ENCODE results near the gene KRT76. TPM values are rescaled to one million over a fixed set of nuclear protein-coding genes. Genes with fewer than 3 reads are reported as not detected.

The KRT76 gene
- total and polyA plus RNA-seq, 10 of the 15 experiments (the other 5 are each of a cell fraction or from before 2014, with no cell fraction given) = not detected

DNA sequence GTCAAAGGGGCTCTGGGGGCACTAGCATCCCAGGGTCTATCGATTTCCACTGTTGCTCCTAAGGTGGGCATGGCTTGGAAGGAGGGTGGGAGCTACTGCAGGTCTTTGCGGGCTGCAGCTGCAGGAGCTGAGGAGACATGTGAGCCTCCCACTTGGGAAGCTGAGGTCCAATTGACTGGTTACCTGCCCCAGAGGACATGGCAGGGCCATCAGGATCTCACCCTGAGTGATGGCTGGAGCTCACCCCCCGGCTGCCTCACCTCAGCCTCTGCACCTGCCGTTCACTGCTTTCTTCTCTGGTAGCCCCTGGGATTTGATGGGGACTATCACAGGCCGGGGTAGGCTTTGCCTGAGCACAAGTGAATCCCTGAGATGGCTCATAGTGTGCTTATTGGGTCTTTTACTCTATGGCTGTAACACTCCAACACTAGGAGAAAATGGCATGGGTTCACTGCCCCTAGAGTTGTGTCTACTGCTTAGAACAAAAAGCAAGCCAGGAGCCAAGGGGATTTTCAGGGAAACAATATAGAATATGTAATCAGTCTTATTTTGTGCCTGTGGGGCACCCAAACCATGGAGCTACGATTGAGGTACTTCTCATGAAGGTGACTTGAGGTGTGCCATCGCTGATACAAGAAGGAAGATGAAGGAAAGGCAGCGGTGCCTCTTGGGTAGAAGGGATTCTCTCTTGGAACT lies 40.0 kb upstream of the KRT76 start:
- Histone ChIP-seq H3K9ac (ENCODE audit: control insufficient read depth, insufficient read depth, low read length) (no peak overlapping the region), H3K36me3 (ENCODE audit: control insufficient read depth in 2 of 2, insufficient read depth in 2 of 2, low read length in 1 of 2) (no peaks in the 10 kb centered on the region), H3K4me1 (ENCODE audit: control insufficient read depth, insufficient read depth, low read length) (no peaks in the 10 kb centered on the region), H3K4me3 (no peak overlapping the region), H3K79me2 (ENCODE audit: control insufficient read depth, insufficient read depth, low read length) (no peaks in the 10 kb centered on the region), H3K27ac (ENCODE audit: control insufficient read depth, insufficient read depth) (no peak overlapping the region), H3K4me2 (ENCODE audit: control insufficient read depth, insufficient read depth) (no peak overlapping the region), H2AFZ (ENCODE audit: control insufficient read depth, low read depth, low read length) (no peak overlapping the region), H3K27me3 (replicated peaks in 1 of 2; ENCODE audit: control insufficient read depth in 2 of 2, insufficient read depth in 2 of 2, low read length in 1 of 2) (peaks cover 0 to 7% of the 10 kb centered on the region in 2 experiments; a peak in 1 of 4 replicates), H4K20me1 (ENCODE audit: control insufficient read depth, insufficient read depth) (no peaks in the 10 kb centered on the region; the same call in 1 of the 2 replicates), H3K9me3 (replicated peaks; ENCODE audit: control insufficient read depth, insufficient read depth, low read length) (no peaks in the 10 kb centered on the region)
- WGBS (ENCODE audit: insufficient coverage, insufficient replicate concordance, low lambda C conversion rate, missing lambda C conversion rate) = 26% methylated on average over 8 of the region's 8 CpGs
- ATAC-seq (no peak), FAIRE-seq (no peak), DNase-seq (ENCODE audit: low read depth, low spot score) (no peak)
- BruUV-seq (replicated peaks) = no TSS peak
- RAD21 ChIA-PET (ENCODE audit: unreplicated experiment) = no interaction called here
- TF ChIP-seq, protein P1, sequence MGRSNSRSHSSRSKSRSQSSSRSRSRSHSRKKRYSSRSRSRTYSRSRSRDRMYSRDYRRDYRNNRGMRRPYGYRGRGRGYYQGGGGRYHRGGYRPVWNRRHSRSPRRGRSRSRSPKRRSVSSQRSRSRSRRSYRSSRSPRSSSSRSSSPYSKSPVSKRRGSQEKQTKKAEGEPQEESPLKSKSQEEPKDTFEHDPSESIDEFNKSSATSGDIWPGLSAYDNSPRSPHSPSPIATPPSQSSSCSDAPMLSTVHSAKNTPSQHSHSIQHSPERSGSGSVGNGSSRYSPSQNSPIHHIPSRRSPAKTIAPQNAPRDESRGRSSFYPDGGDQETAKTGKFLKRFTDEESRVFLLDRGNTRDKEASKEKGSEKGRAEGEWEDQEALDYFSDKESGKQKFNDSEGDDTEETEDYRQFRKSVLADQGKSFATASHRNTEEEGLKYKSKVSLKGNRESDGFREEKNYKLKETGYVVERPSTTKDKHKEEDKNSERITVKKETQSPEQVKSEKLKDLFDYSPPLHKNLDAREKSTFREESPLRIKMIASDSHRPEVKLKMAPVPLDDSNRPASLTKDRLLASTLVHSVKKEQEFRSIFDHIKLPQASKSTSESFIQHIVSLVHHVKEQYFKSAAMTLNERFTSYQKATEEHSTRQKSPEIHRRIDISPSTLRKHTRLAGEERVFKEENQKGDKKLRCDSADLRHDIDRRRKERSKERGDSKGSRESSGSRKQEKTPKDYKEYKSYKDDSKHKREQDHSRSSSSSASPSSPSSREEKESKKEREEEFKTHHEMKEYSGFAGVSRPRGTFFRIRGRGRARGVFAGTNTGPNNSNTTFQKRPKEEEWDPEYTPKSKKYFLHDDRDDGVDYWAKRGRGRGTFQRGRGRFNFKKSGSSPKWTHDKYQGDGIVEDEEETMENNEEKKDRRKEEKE (IDR thresholded peaks at IDR 0.05) = no peak
- TF ChIP-seq IKZF1 (conservative IDR thresholded peaks at IDR 0.05) = no peak
- TF ChIP-seq, protein P2, sequence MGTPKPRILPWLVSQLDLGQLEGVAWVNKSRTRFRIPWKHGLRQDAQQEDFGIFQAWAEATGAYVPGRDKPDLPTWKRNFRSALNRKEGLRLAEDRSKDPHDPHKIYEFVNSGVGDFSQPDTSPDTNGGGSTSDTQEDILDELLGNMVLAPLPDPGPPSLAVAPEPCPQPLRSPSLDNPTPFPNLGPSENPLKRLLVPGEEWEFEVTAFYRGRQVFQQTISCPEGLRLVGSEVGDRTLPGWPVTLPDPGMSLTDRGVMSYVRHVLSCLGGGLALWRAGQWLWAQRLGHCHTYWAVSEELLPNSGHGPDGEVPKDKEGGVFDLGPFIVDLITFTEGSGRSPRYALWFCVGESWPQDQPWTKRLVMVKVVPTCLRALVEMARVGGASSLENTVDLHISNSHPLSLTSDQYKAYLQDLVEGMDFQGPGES (IDR thresholded peaks at IDR 0.05) = no peak
- no peak for TF ChIP-seq SP1 (IDR thresholded peaks at IDR 0.05; ENCODE audit: low read depth, low read length)
- TF ChIP-seq ZBTB11 (CRISPR knock-in tag; IDR thresholded peaks at IDR 0.05) = no peak
- TF ChIP-seq EP300 (IDR thresholded peaks at IDR 0.05; ENCODE audit: borderline replicate concordance in 1 of 2, control insufficient read depth in 1 of 2, low read depth in 2 of 2, low read length in 2 of 2) = no peak
- no peak for TF ChIP-seq CHD4 (IDR thresholded peaks at IDR 0.05)
- no peak for TF ChIP-seq FOXM1 (IDR thresholded peaks at IDR 0.05; ENCODE audit: low read depth, low read length)
- no peak for TF ChIP-seq JUNB (IDR thresholded peaks at IDR 0.05)
- TF ChIP-seq PML (IDR thresholded peaks at IDR 0.05; ENCODE audit: low read length) = no peak
- TF ChIP-seq KDM1A (IDR thresholded peaks at IDR 0.05; ENCODE audit: borderline replicate concordance) = no peak
- TF ChIP-seq SREBF1 (IDR thresholded peaks at IDR 0.05; ENCODE audit: low read length) = no peak
- intact Hi-C loops (cut with micrococcal nuclease; ENCODE audit: unreplicated experiment) = no loop called here
- in situ Hi-C loops (cut with MboI) = no loop called here
- CTCF ChIA-PET = no interaction called here
- POLR2A ChIA-PET = no interaction called here
- SMC1A ChIA-PET (ENCODE audit: uncharacterized antibody, unreplicated experiment) = no interaction called here

Measured in GM12878 (cell line).